ENCODE data around the gene TSBP1. TPM values are rescaled to one million over a fixed set of nuclear protein-coding genes. Genes with fewer than 3 reads are reported as not detected.

The TSBP1 gene
- total and polyA plus RNA-seq, 9 of the 15 experiments (the other 6 are each of a cell fraction or from before 2014, with no cell fraction given): not detected

- Histone ChIP-seq H4K20me1 (replicated peaks; ENCODE audit: control insufficient read depth, insufficient read depth, low read length) (no peaks in the 10 kb centered on the region), H3K9me1 (ENCODE audit: control insufficient read depth, insufficient read depth, low read length) (no peaks in the 10 kb centered on the region), H3K36me3 (ENCODE audit: control insufficient read depth, insufficient read depth, low read length) (no peaks in the 10 kb centered on the region), H3K27me3 (ENCODE audit: control insufficient read depth in 2 of 2, insufficient read depth in 2 of 2, low read length in 2 of 2) (peaks cover 7 to 24% of the 10 kb centered on the region in 2 experiments; a peak in 4 of 5 replicates), H3K79me2 (ENCODE audit: control insufficient read depth, insufficient read depth, low read length) (no peaks in the 10 kb centered on the region), H3K4me3 (no peak overlapping the region), H3K9ac (ENCODE audit: insufficient read depth in 1 of 2, low read depth in 2 of 2, low read length in 2 of 2) (no peak overlapping the region), H2AFZ (ENCODE audit: low read depth, low read length) (no peak overlapping the region), H3K9me3 (replicated peaks; ENCODE audit: control insufficient read depth, insufficient read depth, low read depth, low read length) (no peaks in the 10 kb centered on the region), H3K4me1 (replicated peaks in 1 of 2; ENCODE audit: control insufficient read depth in 2 of 2, insufficient read depth in 2 of 2, low read length in 2 of 2) (no peaks in the 10 kb centered on the region), H3K4me2 (ENCODE audit: insufficient read depth, low read length) (no peak overlapping the region), H3K27ac (ENCODE audit: extremely low read depth, low read depth, low read length) (no peak overlapping the region)
- intact Hi-C loops (cut with micrococcal nuclease): no loop called here
- in situ Hi-C loops (cut with MboI): no loop called here
- POLR2A ChIA-PET: no interaction called here
- 4% methylated on average over 2 of the region's 2 CpGs for WGBS (ENCODE audit: insufficient coverage, low coverage, missing lambda C conversion rate)
- no TSS peak for BruUV-seq (replicated peaks)
- no peak for FAIRE-seq
- CTCF ChIA-PET (ENCODE audit: low intra/inter-chr PET ratio): no interaction called here
- no peak for DNase-seq (ENCODE audit: extremely low read depth in 1 of 4, low spot score in 3 of 4)
- TF ChIP-seq TAF1 (IDR thresholded peaks at IDR 0.05; ENCODE audit: control insufficient read depth, extremely low read depth, insufficient read depth, low read length, severe bottlenecking) (no peak), SNRNP70 (optimal IDR thresholded peaks at IDR 0.05; ENCODE audit: low read depth, low read length) (no peak), HDAC1 (IDR thresholded peaks at IDR 0.05) (no peak), ZNF324 (CRISPR knock-in tag; IDR thresholded peaks at IDR 0.05) (no peak), CC2D1A (IDR thresholded peaks at IDR 0.05) (no peak), ILF3 (IDR thresholded peaks at IDR 0.05; ENCODE audit: borderline replicate concordance) (no peak), DEAF1 (CRISPR knock-in tag; IDR thresholded peaks at IDR 0.05) (no peak)
- ATAC-seq: no peak
These were observed 1.2 kb downstream of the TSBP1 start for GRCh38 chr6:32370505-32370904.

Measured in K562 (cell line).